ENCODE results near the gene HADHA. TPM values are rescaled to one million over a fixed set of nuclear protein-coding genes. Genes with fewer than 3 reads are reported as not detected.
"Not testable (repeated sequence)": the region's sequence is repeated elsewhere in the genome, so short reads cannot be mapped to it uniquely, and the experiment has no call there.

The HADHA gene
- total RNA-seq, 2 experiments from 2014 or later, result 126 to 150 TPM

DNA sequence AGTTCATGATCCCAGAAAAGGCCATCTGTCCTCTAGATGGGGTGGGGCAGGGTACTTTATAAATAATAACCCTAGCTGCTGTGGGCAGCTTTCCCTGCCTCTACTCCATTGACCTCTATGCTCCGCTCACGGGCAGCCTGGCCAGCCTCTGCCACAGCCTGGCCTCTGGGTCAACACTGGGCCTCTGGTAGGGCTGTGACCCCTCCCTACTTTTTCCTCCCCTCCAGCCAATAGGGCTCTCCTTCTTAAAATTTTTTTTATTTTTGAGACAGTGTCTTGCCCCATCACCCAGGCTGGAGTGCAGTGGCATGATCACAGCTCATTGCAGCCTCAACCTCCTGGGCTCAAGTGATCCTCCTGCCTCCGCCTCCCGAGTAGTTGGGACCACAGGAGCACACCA is 75.6 kb downstream of the HADHA start:
- Histone ChIP-seq H3K4me1 (ENCODE audit: insufficient read depth, low read length, poor library complexity, severe bottlenecking) (no peaks in the 10 kb centered on the region), H2AFZ (ENCODE audit: low read length) (no peak overlapping the region), H3K27ac (ENCODE audit: low read depth, low read length, poor library complexity, severe bottlenecking) (no peak overlapping the region), H3K4me3 (ENCODE audit: low read depth, low read length, poor library complexity, severe bottlenecking) (no peak overlapping the region), H3K9me2 (ENCODE audit: insufficient read depth, low read length) (no peaks in the 10 kb centered on the region), H3K4me2 (ENCODE audit: low read length) (no peak overlapping the region), H3K79me2 (ENCODE audit: insufficient read depth, low read depth, low read length) (no peaks in the 10 kb centered on the region), H4K20me1 (ENCODE audit: insufficient read depth, low read length) (no peaks in the 10 kb centered on the region), H3K36me3 (ENCODE audit: insufficient read depth, low read length) (no peaks in the 10 kb centered on the region), H3K9me3 (ENCODE audit: low read length) (no peaks in the 10 kb centered on the region)
- no TSS peak for BruUV-seq (replicated peaks)
- intact Hi-C loops (cut with micrococcal nuclease; ENCODE audit: unreplicated experiment), result no loop called here
- ChIA-PET CTCF (ENCODE audit: unreplicated experiment) (no interaction called here), POLR2A (interaction anchor here (0.6 kb wide), 2 partner anchors 198 to 523 kb away, joined by 3 to 4 read pairs; no protein-coding TSS in a partner anchor)
- TF ChIP-seq, protein P1, sequence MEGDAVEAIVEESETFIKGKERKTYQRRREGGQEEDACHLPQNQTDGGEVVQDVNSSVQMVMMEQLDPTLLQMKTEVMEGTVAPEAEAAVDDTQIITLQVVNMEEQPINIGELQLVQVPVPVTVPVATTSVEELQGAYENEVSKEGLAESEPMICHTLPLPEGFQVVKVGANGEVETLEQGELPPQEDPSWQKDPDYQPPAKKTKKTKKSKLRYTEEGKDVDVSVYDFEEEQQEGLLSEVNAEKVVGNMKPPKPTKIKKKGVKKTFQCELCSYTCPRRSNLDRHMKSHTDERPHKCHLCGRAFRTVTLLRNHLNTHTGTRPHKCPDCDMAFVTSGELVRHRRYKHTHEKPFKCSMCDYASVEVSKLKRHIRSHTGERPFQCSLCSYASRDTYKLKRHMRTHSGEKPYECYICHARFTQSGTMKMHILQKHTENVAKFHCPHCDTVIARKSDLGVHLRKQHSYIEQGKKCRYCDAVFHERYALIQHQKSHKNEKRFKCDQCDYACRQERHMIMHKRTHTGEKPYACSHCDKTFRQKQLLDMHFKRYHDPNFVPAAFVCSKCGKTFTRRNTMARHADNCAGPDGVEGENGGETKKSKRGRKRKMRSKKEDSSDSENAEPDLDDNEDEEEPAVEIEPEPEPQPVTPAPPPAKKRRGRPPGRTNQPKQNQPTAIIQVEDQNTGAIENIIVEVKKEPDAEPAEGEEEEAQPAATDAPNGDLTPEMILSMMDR (conservative IDR thresholded peaks at IDR 0.05; ENCODE audit: low read length), result no peak
- TF ChIP-seq EZH2phosphoT487 (IDR thresholded peaks at IDR 0.05; ENCODE audit: borderline replicate concordance, low read depth, low read length), result no peak
- no peak for DNase-seq (ENCODE audit: low spot score)

DNA sequence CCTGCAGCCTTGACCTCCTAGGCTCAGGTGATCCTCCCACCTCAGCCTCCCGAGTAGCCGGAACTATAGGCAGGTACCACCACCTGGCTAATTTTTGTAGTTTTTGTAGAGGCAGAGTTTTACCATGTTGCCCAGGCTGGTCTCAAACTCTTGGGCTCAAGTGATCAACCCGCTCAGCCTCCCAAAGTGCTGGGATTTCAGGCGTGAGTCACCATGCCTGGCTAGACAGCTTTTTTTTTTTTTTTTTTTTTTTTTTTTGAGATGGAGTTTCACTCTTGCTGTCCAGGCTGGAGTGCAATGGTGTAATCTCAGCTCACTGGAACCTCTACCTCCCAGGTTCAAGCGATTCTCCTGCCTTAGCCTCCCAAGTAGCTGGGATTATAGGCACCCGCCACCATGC is 77.9 kb downstream of the HADHA start:
- H3K4me1 ChIP-seq (ENCODE audit: insufficient read depth, low read length, poor library complexity, severe bottlenecking); BruUV-seq (replicated peaks); H3K27ac ChIP-seq (ENCODE audit: low read depth, low read length, poor library complexity, severe bottlenecking); DNase-seq (ENCODE audit: low spot score); H3K4me2 ChIP-seq (ENCODE audit: low read length); H3K9me3 ChIP-seq (ENCODE audit: low read length); intact Hi-C loops (cut with micrococcal nuclease; ENCODE audit: unreplicated experiment); H2AFZ ChIP-seq (ENCODE audit: low read length); H3K79me2 ChIP-seq (ENCODE audit: insufficient read depth, low read depth, low read length); H3K36me3 ChIP-seq (ENCODE audit: insufficient read depth, low read length); H3K4me3 ChIP-seq (ENCODE audit: low read depth, low read length, poor library complexity, severe bottlenecking); H3K9me2 ChIP-seq (ENCODE audit: insufficient read depth, low read length); H4K20me1 ChIP-seq (ENCODE audit: insufficient read depth, low read length): not testable (repeated sequence)
- CTCF ChIA-PET (ENCODE audit: unreplicated experiment), result interaction anchor here (0.6 kb wide), 1 partner anchor 88 kb away, joined by 7 read pairs; no protein-coding TSS in a partner anchor
- POLR2A ChIA-PET, result interaction anchor here (0.6 kb wide), 2 partner anchors 7 to 179 kb away, joined by 3 to 4 read pairs; no protein-coding TSS in a partner anchor

DNA sequence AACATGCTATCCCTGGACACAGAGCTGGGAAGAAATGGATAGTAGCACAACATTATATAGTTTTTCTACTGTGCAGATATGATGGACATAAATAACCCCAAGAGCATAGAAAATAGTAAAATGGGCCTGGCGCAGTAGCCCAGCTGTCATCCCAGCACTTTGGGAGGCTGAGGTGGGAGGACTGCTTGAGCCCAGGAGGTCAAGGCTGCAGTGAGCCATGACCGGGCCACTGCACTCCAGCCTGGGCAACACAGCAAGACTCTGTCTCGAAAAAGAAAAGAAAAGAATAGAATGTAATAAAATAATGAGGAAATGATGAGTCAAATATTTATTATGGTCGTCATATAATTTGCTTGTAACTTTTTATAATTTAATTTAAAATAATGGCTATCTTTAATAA is 79.0 kb downstream of the HADHA start:
- POLR2A ChIA-PET, result interaction anchor here (0.7 kb wide), 2 partner anchors 40 to 127 kb away, joined by 4 to 7 read pairs; no protein-coding TSS in a partner anchor
- Histone ChIP-seq H3K4me1 (ENCODE audit: insufficient read depth, low read length, poor library complexity, severe bottlenecking) (no peaks in the 10 kb centered on the region), H4K20me1 (ENCODE audit: insufficient read depth, low read length) (no peaks in the 10 kb centered on the region), H3K4me3 (ENCODE audit: low read depth, low read length, poor library complexity, severe bottlenecking) (no peak overlapping the region), H3K9me2 (ENCODE audit: insufficient read depth, low read length) (no peaks in the 10 kb centered on the region), H3K27ac (ENCODE audit: low read depth, low read length, poor library complexity, severe bottlenecking) (no peak overlapping the region), H3K4me2 (ENCODE audit: low read length) (no peak overlapping the region), H3K79me2 (ENCODE audit: insufficient read depth, low read depth, low read length) (no peaks in the 10 kb centered on the region), H2AFZ (ENCODE audit: low read length) (no peak overlapping the region), H3K36me3 (ENCODE audit: insufficient read depth, low read length) (no peaks in the 10 kb centered on the region), H3K9me3 (ENCODE audit: low read length) (no peaks in the 10 kb centered on the region)
- intact Hi-C loops (cut with micrococcal nuclease; ENCODE audit: unreplicated experiment), result no loop called here
- no peak for TF ChIP-seq EZH2phosphoT487 (IDR thresholded peaks at IDR 0.05; ENCODE audit: borderline replicate concordance, low read depth, low read length)
- TF ChIP-seq, protein P1 (conservative IDR thresholded peaks at IDR 0.05; ENCODE audit: low read length), result no peak
- no TSS peak for BruUV-seq (replicated peaks)
- CTCF ChIA-PET (ENCODE audit: unreplicated experiment), result no interaction called here
- no peak for DNase-seq (ENCODE audit: low spot score)

Measured in OCI-LY7 (cell line).